ELR (cell line): ENCODE data around the gene ASTL.

Experiments
- DNase-seq: peaks from one replicate; pipeline ENCODE4 v3.0.0-alpha.2; 2015; ENCODE audit warnings: low read depth

ASTL gene

GRCh38 chr2:96112501-96113366, 25.6 kb downstream of the ASTL start:
- no peak for DNase-seq

GRCh38 chr2:96111823-96112500, 26.3 kb downstream of the ASTL start:
- DNase-seq: no peak

- no peak for DNase-seq
These were observed 27.1 kb downstream of the ASTL start for GRCh38 chr2:96111257-96111640.

GRCh38 chr2:96110621-96111256, 27.6 kb downstream of the ASTL start:
- no peak for DNase-seq

GRCh38 chr2:96109931-96110511, 28.3 kb downstream of the ASTL start:
- DNase-seq: no peak

GRCh38 chr2:96109361-96109680, 29.0 kb downstream of the ASTL start:
- DNase-seq: no peak

GRCh38 chr2:96108541-96109360, 29.6 kb downstream of the ASTL start:
- DNase-seq: no peak

GRCh38 chr2:96108151-96108540, 30.2 kb downstream of the ASTL start:
- no peak for DNase-seq

- DNase-seq: no peak
These were observed 30.6 kb downstream of the ASTL start for GRCh38 chr2:96107708-96108065.

GRCh38 chr2:96106991-96107707, 31.2 kb downstream of the ASTL start:
- DNase-seq: no peak

GRCh38 chr2:96105994-96106715, 32.1 kb downstream of the ASTL start:
- DNase-seq: no peak

- no peak for DNase-seq
These were observed 33.0 kb downstream of the ASTL start for GRCh38 chr2:96105152-96105915.

- DNase-seq: no peak
These were observed 33.8 kb downstream of the ASTL start for GRCh38 chr2:96104487-96104861.

- no peak for DNase-seq
These were observed 34.4 kb downstream of the ASTL start for GRCh38 chr2:96103761-96104486.

GRCh38 chr2:96103187-96103601, 35.1 kb downstream of the ASTL start:
- no peak for DNase-seq

- DNase-seq: no peak
These were observed 35.6 kb downstream of the ASTL start for GRCh38 chr2:96102596-96103186.

- DNase-seq: no peak
These were observed 37.4 kb downstream of the ASTL start for GRCh38 chr2:96100893-96101304.

- DNase-seq: no peak
These were observed 38.2 kb downstream of the ASTL start for GRCh38 chr2:96099861-96100798.
